ENCODE measurements around the gene DAZAP1.
"Not testable (repeated sequence)": the region's sequence is repeated elsewhere in the genome, so short reads cannot be mapped to it uniquely, and the experiment has no call there.

DAZAP1 gene

DNA sequence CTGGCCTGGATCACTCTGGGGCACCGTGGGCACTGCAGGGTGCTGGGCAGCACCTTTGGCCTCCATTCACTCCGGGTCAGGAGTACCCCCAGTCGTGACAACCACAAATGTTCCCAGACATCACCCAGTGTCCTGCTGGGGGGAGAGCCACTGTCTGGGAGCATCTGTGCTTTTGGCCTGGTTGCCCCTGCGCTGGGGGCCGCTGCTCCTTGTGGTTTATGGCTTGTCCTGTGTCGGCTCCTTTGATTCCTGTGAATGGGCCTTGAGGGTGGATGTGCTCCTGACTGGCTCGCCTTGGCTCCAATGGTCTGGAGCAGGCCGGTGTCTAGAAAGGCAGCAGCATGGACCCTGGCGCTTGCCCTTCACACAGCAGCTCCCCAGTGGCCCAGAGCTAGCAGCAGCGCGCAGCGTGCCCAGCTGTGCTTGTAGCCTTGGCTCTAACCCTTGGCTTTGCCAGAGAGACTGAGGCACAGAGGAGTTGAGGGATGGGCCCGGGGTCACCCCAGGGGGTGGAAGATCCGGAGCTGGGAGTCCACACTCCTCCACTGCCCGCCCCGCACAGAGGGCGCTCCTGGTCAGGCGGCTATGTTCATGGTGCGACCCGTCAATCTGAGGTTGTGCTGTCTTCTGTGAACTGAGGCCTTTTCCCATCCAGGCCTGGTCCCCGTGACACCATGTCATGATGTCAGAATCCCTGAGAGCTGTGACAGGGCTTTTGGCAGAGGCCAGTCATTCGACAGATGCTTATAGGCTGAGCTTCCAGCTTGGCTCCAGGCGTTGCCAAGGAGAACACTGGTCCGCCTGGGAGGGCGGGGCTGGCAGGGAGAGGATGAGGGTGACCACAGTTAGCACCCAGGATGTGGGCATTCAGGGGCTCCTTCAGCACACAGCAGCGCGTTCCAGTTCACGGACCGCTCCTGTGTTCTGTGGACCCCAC, 4.1 kb downstream of the DAZAP1 start:
- no peak for DNase-seq

DNA sequence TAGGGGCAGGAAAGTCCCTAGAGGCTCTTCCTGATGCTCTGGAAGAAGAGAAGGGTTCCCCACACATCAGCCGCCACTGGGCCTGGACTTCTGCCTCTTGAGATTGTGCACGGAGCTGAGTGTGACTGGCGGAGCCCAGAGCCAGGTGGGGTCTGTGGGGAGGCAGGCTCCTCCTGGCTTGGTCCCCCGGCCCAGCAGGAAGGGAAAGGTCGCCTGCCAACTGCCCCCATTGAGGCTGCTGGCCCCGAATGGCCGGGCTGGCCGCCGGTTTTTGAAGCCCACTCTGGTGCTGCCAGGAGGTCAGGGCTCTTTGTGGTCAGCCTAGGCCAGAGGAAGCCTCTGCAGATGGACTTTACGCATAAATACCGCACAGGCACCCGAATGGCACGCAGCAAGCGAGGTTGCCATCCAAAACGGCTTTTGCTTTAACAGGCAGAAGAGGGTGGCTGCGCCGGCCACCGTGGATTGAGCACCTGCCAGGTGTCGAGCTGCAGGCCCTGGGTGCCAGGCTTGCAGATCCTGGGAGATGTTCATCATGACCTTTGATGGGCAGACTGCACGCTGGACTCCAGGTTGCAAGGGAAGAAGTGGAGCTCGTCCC, 5.0 kb downstream of the DAZAP1 start:
- DNase-seq, result no peak

DNA sequence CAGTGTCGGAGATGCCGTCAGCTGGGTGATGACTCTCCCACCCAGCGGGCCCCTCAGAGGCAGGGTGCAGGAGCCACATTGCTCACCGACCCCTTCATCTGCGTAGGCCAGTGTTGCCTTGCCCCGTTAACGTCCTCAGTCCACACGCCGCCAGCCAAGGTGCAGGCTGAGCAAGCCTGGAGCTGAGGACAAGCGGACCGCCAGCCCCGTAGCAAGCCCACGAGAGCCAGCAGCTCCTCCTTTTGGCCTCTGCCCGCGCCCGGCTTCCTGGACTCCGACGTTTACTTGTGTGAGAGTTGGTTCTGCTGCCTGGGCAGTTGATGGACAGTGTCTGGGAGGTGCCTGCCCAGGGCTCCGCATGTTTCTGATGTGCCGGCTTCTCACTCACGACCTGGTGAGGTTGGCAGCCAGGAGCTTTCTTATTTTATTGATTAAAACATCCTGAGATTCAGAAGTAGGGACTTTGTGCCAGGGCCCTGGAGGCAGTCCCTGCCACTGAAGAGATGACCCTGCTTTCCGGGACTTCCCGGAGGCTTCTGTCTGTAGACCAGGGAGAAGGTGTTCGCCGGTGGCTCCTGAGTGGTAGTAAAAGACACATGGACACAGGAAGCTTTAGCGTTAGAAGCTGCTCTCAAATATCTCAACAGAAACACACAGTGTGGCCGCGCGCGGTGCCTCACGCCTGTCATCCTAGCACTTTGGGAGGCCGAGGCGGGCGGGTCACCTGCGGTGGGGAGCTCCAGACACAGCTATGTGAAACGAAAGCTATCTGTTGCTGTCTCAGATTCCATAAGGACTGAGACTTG, 5.8 kb downstream of the DAZAP1 start:
- DNase-seq, result no peak

DNA sequence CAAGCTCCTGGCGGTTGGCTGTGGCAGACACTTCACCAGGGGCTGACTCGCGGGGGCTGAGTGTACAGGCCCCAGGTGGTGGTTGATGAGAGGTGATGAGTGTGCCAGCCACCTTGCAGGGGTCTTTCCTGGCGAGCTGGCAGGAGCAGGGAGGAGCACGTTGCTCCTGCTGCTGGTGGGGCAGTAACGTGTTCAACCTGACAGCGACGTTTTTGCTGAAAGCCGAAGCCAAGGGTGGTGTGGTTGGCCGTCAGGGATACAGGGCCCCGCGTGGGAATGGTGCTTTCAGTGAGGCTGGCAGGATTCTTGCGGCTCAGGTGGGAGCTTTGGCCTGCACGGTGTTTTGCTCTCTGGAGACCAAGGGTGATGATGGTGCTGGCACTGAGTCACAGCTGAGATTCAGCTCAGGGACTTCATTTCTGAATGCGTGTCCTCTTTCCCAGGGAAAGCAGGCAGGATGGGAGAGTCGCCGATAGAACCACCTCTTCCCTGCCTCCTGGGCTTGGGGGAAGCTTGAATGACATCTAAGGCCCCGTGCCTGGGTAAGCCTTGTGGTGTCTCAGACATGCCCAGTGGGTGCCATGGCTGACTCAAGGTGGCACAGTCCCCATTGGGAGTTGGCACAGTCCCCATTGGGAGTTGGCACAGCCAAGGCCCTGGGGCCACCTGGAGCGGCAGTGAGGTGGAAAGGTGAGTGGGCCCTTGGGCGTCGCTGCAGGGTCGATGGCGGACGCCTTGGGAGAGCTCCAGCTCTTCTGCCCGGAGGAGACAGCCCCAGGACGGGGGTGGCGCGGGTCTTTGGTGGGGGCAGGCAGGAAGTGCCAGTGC, 8.8 kb downstream of the DAZAP1 start:
- no peak for DNase-seq

DNA sequence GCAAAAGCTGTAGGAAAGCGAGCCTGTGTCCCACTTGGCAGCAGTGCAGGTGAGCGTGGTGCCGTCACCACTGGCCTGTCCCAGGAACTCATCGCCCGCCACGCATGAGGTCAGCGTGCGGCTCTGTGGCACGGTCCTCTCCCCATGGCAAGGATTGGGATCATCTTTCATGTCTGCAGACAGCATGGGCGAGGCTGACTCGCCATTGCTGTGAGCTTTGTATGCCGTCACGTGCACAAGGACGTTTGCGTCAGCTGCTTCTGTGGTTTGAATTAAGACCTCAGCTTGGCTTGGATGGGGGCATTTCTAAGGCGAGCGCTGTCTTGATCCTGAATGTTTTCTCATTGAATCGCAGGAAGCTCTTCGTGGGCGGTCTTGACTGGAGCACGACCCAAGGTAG, 9.8 kb downstream of the DAZAP1 start:
- no peak for DNase-seq

DNA sequence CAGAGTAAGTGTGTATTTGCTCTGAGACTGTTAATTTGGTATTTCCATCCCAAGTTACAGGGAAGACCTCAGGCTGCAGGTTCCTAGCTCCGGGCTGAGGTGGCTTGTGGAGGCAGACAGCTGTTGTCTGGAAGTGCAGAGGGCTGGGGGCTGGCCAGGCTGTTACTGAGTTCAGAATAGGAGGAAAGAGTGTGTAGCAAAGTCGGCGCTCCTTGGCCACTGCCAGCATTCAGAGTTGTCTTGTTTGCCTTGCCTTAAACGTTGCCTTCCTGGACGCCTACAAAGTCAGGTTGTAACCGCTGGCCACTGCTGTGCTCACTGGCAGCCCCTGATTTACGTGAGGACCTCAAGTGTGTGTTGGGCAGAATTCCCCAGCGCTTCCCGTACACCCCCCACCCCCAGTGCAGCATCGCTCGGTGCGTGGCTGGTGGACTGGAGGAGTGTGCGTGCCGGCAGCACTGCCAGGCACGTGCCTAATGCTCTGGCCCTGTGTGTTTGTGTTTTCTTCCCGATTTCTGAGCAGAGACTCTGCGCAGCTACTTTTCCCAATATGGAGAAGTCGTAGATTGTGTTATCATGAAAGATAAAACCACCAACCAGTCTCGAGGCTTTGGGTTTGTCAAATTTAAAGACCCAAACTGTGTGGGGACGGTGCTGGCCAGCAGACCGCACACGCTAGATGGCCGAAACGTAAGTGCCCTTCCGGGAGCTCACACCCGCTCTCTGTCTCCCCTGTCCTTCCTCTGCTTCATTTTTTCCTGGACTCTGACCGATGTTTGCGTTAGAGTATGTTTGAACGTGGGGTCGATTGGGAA, 10.5 kb downstream of the DAZAP1 start:
- DNase-seq, result no peak

DNA sequence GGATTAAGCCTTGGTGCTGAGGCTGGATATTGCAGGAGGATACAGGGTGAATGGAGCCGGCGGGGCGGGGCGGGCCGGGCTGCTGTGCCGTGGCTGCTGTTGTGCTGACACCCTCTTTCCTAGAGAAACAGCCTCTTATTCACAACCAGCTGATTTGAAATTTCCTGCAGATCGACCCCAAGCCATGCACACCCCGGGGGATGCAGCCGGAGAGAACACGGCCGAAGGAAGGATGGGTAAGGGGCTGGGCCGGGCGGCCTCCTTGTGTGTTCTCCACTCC, 11.1 kb downstream of the DAZAP1 start:
- no peak for DNase-seq

DNA sequence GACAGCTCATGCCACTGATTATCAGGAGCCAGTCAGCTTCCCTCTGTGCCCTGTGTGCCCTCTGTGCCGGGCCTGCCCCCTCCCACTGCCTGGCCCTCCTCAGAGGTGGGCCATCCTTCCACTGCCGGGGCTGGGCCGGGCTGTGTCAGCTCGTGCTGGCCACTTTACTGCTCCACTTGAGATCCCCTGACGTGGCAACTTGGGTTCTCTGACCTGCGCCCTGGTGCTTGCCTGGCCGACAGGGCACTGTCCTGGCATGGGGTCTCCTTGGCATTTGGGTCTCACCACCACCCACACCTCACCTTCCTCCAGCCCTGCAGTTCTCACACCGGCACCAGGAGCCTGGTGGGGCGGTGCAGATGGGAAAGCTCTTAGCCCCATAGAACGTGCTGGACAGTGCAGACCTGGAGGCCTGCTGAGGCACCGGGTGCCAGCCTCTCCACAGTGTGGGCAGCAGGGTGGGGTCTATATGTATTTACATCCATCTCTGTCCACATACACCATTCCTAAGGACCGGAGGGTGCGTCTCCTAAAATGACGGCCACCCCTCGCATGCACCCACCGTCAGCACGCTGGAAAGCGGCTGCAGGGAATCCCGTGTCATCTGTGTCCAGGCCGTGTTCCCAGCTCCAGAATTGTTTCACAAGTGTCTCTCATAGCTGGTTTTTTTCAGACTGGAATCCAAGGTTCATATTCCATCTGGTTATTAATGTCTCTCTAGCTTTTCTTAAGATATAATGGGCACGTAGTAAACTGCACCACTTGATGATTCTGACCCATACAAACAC, 11.8 kb downstream of the DAZAP1 start:
- no peak for DNase-seq

DNA sequence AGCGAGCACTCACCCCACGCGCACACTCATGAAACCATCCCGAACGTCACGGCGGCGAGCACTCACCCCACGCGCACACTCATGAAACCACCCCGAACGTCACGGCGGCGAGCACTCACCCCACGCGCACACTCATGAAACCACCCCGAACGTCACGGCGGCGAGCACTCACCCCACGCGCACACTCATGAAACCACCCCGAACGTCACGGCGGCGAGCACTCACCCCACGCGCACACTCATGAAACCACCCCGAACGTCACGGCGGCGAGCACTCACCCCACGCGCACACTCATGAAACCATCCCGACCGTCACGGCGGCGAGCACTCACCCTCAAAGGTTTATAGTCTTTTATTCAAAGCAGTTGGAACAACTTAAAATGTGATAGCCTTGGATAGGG, 12.7 kb downstream of the DAZAP1 start:
- not testable (repeated sequence) for DNase-seq

DNA sequence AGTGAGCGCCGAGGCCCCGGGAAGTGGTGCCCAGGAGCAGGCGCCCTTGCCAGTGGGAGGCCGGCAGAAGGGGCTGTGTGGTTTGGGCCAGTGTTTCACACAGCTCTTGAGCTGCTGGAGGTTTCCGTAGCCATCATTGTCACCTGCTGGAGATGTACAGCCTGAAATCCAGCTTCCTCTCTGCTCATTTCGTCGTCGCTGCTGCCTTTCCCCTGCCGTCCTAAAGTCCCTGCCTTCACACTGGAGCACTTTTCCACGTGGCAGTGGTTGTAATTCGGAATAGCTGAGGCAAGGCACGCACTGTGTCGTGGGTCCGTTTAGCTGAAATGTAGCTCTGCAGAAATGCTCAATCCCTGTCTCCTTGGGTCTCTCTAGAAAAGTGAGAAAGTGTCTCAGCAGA, 13.2 kb downstream of the DAZAP1 start:
- no peak for DNase-seq

DNA sequence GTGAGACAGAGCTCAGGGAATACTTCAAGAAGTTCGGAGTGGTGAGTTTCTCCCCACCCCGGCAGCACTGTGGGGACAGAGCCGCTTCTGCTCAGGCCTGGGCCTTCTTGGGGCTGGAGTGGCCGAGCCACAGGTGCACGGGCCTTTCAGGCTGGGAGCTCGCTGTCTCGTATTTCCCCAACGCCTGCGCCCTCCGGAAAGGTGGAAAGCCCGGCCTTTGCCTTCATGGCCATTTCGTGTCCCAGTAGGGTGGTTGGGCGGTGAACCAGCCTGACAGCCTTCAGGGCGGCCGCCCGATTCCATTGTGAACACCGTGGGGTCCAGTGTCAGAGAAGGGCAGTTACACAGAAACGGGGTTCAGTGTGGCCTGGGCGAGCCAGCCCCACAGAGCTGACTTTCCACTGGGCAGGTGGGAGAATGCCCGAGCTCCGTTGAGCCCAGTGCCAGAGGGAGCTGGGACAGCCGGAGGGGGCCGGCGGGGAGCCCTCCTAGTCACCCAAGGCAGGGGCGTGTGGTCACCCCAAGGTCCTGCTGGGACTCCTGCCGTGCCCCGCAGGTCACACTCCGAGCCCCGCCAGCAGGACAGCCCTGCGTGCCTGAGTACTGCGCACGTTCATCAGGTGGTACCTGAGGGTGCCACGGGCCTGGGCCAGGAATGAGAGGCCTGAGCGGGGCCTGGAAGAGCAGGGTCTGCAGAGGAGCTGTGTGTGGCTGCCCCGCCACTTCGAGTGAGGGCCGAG, 14.0 kb downstream of the DAZAP1 start:
- DNase-seq, result no peak

DNA sequence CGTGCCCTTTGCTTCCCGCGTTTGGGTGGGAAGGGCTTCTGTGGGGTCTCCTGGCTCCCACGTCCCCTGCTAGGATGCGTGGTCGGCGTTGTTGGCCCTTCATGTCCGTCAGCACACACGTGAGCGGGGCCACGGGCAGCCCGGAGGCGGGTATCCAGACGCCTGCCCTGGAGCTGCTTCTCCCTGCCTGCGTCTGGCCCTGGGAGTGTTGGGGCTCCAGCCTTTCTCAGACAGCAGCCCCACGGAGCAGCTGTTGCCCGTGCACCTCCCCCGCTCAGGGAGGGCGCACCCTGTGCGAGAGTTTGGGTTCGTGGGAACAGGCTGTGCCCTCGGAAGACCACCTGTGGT, 14.5 kb downstream of the DAZAP1 start:
- no peak for DNase-seq

DNA sequence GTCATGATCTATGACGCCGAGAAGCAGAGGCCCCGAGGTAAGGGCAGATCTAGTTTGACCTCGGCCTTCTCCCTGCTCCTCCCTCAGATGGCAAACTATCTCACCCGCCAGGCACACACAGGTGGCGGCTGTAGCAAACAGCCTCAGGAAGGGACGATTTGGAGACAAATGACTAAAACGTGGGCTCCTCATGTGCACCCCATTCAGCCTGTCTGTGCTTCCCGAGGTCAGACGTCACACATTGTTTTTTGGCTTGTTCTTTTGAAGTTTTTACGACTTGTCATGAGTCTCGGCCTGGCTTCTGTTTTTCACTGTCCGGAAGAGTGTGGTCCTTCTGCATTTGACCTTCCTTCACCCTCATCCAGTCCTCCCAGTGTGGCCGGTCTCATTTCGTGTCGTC, 15.0 kb downstream of the DAZAP1 start:
- no peak for DNase-seq

DNA sequence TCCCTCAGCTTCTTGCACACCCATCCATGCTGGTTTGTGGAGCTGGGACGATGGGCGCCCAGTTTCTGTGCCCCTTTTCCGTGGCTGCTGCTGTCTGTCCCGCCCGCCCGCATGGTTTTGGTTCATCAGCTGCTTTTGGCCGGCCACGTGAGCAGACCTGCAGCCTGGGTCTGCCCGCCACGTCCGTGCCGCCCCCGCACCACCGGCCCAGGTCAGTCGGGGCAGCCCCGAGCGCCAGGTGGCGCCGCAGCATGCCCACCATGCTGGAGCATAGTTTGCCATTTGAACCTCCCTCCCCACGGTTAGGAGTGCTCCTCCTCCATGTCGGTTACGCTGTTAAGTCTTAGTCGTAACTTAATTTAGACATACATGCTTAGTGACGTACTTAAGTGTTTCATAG, 15.6 kb downstream of the DAZAP1 start:
- DNase-seq, result no peak

DNA sequence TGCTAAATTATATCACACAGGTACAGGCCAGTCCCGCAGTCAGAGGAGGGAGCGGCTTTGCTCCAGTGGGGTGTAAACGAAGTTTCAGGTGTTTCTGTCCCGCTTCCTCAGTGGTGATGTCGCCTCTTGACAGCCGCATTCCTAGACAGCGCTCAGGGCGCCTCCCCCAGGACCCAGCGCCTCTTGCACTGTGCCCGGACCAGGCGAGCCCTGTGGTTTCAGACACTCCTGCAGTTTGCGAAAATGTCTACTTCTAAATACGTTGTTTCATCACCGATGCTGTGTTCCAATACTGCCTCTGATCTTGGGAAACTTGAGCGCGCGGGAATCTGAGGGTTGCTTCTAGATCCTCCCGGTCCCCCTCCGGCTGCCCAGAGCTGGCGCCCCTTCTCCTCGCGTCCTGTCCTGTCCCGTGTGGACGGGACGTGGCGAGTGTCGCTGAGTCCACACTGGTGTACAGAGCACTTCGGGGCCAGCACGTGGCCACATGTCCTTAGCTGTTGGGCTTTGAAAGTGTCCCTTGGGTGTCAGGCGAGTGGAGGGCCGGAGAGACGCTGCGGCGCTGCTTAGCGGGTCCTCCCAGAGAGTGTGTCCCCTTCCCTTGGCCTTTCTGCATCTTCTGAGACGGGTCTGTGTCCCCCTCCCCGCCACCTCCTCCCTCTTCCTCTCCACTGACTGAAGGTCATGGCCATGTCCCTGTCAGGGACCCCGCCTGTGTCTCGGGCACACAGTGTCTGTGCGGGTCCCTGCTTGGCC, 16.2 kb downstream of the DAZAP1 start:
- DNase-seq, result no peak

DNA sequence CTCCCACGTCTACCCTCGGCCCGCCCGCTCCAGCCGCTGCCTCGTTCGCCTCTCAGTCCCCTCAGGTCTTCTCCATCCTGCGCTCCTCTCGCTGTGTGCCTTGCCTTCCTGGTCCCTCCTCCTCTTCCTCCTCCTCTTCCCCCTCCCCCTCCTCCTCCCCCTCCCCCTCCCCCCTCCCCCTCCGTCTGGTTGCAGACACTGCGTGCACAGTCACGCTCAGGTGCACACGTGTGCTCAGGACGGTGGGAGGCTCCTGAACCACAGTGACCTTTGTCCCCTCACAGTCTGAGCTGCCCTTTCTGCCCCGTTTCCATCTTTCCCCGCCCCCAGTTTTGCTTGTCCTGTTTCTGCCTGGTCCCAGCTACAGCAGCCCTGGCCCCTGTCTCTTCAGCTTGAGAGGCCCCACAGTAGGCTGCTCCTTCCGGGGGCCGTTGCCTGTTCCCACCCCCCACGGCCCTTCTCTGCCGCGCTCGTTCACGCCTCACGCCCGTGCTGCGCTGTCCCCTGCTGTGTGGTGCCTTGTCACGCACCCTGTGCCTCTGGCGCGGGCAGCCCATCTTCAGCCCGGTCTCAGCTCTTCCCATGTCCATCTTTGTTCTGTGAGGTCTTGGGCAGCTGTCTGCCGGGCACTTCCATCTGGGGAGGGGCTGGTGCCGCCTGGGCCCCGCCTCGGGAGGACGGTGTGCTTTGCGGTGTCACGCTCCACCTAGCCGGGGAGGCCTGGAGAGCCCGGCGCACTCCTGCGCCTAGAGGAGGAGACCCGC, 17.0 kb downstream of the DAZAP1 start:
- DNase-seq, result no peak

DNA sequence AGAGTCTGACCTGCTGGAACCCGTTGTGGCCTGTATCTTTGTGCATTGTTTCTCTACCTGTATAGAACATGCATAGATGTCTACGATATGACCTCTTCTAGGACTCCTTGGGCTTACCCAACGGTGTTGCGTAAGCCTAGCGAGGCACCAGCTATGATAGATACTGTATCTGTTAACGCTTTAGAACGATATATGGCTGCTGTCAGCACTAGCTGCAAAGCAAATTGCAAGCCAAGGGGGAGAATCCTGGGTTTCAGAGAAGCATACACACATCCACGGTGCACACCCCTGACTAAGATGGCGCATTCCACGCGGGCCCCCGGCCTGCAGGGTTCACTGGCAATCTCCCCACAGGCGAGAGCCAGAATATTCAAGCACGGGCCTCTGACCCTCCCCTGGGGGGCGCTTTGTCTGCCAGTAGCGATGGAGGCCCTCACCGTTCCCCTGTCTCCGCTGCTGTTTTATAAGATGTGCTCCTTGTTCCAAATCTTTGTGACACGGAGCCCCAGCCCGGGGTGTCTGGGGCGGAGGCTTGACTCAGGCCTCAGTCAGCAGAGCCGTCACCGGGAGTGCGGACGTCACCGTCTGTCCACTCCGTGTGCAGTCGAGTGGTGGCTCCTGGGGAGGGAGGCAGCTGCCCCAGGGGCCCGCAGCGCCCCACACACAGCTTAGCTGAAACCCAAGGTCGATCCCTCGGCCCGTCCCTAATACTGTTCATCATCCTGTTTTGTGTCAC, 17.9 kb downstream of the DAZAP1 start:
- no peak for DNase-seq

DNA sequence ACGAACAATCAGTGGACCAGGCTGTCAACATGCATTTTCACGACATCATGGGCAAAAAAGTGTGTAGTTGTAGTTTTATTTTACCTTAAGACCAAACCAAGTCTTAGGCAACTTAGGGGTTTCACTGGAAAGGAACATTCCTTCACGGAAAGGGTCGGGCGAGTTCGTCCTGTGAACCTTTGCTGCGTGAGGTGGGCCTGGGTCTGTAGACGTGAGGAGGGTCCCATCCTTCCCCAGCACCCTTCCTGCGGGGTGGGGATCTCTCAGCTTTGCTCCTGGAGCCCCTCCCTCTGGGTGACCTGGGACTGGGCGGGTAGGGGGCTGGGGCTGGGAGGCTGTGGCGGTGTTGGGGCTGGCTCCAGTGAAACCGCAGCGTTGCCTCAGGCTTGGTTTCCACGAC, 18.5 kb downstream of the DAZAP1 start:
- DNase-seq, result no peak

Data from NCI-H1048 (cell line).